HG03342 (cell line): ENCODE measurements around the gene ELFN1.
"Not testable (repeated sequence)": the region's sequence is repeated elsewhere in the genome, so short reads cannot be mapped to it uniquely, and the experiment has no call there.

Source experiments
- ATAC-seq: cut with Tn5 transposase; IDR thresholded peaks from one replicate; pipeline ENCODE4 v1.9.1; 2021; ENCODE audit warnings: mild to moderate bottlenecking, moderate library complexity; ENCODE audit not compliant: unreplicated experiment

ELFN1 gene

DNA sequence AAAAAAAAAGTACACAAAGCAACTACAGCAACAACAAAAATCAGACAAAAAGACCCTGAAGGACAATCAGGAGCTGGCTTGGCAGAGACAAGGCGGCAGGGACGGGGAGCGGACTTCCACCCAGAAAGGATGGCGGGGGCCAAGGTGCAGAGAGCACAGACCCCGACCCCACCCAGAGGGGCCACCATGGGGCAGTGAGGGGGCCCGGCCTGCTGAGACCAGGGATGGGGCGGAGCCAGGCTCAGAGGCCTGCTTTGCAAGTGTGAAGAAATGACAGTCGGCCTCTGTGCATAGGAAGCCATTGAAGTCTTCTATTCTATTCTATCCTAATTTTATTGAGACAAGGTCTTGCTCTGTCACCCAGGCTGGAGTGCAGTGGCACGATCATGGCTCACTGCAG lies 82.0 kb downstream of the ELFN1 start:
- no peak for ATAC-seq

DNA sequence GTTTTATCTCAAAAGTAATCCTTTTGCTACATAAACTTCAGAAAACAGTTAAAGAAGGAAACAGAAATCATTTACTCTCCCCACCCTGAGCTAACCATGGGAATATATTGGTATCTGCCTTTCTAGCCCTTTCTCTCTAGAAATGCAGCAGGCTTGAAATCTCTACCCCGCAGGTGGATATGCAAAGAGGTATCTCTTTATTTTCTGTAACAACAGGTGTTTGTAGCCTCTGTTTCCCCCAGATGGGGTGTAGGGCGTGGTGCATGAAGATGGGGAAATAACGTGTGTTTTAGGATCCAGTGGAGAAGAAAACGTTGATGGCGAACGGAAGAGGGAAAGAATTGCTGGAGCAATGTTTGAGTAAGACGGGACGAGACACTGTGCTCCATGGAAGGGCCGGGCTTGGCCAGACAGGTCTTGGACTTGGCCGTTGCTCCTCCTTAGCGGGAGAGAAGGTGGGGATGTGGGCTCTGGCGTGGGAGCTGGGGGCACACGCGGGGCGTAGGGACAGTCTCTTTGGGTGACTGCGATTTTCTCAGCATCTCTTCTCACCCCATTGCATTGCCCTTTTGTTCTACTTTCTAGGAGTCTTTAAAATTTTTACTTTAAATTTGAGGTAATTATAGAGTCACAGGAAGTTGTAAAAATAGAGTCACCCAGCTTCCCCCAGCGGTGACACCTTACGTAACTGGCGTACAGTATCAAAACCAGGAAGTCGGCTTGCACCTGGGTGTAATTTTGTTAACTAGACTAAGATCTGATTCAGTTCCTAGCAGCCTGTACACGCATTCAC lies 82.9 kb downstream of the ELFN1 start:
- no peak for ATAC-seq

DNA sequence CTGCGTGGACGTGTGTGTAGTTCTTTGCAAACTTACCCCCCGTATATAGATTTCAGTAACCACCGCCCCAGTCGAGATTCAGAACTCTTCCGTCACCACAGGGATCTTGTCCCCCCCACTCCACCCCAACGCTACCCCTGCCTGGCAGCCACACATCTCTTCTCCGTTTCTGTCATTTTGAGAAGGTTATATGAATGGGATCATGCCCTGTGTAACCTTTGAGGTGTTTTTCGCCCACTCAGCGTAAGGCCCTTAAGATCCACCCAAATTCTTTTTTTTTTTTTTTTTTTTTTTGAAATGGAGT lies 83.4 kb downstream of the ELFN1 start:
- no peak for ATAC-seq

DNA sequence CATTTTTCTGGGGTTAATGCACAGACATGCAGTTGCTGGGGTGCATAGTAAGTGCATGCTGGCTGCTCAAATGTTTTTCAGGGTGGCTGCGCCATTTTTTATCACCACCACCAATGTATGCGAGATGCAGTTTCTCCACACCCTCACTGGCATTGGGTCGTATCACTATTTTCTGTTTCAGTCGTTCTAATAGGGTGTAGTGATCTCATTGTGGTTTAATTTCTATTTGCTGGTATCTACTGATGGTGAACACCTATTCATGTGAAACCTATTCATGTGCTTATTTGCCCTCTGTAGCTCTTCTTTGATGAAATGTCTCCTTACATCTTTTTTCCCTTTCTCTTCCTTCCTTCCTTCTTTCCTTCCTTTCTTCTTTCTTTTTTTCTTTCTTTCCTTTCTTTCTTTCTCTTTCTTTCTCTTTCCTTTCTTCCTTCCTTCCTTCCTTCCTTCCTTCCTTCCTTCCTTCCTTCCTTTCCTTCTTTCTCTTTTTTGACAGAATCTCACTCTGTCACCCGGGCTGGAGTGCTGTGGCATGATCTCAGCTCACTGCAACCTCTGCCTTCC lies 84.3 kb downstream of the ELFN1 start:
- ATAC-seq: no peak

DNA sequence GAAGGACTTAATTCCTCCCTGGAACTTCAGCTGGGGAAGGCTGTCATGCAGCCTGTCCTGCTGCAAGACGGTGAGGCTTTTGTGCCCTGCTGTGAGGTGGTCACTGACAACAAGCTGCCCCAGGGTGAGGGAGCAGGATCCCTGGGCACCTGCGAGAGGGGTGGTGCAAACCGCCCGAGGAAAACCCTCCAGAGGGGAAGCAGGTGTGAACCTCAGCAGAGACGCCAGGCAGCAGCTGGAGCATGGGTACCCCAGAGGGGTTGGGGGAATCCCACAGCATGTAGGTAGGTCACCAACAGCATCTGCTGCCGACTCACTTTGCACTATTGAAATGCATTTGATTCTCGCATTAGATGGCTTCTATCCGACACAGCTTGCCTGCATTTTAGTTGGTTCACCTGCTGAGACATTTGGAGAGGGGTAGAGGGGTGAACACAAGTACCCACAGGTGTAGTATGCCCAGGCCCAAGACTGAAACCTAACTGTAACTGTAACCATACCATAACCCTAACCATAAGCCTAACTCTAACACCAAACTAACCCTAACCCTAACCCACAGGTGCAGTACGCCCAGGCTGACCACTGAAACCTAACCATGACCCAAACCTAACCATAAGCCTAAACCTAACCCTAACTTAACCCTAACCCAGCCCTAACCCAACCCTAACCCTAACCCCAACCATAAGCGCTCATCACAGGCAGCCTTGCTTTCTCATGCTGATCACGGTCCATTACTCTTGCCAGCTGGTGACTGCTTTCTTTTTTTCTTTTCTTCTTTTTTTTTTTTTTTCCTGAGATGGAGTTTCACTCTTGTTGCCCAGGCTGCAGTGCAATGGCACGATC lies 85.9 kb downstream of the ELFN1 start:
- no peak for ATAC-seq

DNA sequence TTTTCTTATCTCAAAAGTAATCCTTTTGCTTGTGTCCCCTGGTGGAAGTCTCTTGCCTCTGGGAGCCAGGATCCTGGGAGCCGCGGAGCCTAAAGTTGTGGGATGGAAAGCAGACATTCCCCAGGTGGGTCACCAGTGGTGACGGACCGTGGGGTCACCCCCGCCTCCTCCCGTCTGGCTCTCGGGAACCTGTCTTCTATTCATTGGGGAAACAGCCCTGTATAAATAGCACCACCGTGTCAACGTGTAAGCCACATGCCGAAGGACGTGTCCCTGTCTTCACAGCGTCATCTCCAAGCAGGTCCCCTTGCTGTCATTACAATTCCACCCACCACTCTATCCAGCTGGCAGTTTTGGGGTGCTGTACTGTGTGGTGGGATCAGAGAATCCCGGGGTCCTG lies 87.5 kb downstream of the ELFN1 start:
- no peak for ATAC-seq

DNA sequence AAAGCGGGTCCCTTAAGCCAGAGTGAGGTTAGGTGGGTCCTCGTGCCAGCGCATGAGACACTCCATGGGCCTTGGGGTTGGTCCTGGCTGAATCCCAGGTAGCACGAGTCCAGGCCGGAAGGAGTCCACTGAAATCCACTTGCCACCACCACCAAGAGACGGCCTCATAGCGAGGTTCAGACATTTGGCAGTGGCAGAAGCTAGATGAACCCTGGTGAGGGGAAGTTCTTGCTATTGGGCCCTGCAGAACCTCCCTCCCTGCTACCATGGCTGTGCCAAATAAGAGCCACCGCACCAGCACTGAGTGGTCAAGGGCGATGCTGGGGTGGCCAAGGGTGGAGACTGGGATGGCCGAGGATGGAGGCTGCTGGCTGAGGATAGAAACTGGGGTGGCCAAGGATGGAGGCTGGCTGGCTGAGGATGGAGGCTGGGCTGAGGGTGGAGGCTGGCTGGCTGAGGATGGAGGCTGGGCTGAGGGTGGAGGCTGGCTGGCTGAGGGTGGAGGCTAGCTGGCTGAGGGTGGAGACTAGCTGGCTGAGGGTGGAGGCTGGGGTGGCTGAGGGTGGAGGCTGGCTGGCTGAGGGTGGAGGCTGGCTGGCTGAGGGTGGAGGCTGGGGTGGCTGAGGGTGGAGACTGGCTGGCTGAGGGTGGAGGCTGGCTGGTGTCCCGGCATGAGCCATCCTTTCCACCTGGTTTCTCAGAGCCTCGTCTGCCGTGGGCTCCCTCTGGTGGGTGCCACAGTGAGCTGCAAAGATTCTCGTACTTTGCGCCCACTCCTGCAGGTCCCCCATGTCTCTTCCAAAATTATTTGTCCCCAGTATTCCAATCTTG lies 88.2 kb downstream of the ELFN1 start:
- ATAC-seq: no peak

DNA sequence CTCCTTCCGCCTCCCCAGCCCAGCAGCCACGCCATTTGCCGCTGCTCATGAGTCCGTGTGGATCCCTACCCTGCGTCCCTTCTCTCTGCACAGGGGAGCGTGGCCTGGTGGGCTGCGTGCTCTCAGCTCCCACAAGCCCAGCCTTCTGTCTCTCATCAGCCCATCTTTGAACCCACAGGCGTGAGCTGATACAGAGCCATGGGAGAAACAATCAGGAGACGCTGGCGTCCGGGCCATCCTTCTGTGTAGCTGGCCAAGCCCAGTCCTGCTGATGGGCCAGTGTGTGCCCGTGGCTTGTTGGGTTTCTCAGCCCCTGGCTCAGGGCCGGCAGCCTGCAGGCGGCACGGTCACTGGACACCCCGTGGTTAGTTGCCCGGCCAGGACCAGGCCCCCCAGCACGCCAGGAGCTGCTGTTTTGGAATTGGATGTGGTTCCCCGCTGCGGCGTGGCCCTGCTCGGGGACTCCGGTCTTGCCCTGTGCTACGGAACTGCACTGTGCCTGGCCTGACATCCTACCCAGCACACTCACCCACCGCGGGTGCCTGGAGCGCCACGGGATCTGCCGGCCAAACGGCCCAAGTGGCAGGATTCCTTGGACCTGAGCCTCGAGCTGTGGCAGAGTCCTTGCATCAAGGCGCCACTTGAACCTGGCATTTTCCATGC lies 88.9 kb downstream of the ELFN1 start:
- ATAC-seq: no peak

DNA sequence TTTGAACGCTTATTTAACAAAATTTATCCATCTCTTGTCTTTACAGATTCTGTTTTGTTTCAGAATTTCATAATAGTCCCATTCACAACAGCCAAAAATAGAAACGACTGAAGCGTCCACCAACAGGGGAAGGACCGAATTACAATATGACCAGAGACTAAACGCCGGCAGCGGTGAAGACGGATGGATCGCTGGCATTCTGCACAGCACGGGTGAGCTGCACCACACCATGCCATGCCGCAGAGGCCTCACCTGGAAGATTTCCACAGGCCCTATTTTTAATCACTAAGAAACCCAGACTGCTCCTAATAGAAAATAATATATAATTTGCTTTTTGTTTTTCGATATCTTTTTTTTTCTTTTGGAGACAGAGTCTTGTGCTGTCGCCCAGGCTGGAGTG lies 91.0 kb downstream of the ELFN1 start:
- ATAC-seq: no peak

DNA sequence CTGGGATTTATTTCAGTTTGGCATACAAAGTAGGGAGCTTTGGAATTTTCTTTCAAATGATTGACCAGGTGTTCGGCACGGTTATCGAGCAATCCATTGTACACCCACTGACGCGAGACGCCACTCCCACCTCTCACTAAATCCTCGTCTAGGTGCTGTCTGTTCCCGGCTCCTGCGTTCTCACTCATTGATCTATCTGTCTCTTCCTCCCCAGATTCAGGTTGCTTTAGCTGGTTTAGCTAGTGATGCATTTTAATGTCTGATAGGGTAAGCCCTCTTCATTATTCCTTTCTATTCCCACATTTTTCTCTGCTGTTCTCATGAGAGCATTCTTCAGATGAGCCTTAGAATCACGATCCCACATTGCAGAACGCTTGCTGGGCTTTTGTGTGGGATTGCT lies 91.7 kb downstream of the ELFN1 start:
- ATAC-seq: no peak

DNA sequence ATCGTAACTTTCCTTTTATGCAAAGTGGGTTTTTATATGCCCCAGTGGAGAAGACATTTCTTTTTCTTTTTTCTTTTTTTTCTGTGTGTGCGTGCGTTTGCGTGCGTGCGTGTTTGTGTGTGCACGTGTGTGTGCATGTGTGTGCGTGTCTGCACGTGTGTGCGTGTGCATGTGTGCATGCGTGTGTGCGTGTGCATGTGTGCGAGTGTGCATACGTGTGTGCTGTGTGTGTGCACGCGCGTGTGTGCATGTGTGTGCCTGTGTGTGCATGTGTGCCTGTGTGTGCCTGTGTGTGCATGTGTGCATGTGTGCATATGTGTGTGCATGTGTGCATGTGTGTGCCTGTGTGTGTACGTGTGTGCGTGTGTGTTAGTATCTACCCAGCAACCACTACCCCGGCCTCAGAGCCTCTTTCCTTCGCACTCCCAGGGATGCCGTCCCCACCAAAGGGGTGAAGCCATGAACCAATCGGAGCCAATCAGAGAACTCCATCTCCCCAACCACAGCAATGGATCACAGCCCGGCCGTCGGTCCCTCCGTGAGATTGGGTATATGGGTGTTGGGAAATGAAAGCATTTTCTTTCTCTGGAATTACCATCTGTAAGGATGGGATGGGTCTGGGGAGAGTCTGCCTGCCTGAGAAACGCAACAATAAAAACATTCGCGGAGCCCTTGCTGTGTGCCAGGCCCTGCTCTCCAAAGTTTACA lies 92.3 kb downstream of the ELFN1 start:
- no peak for ATAC-seq

DNA sequence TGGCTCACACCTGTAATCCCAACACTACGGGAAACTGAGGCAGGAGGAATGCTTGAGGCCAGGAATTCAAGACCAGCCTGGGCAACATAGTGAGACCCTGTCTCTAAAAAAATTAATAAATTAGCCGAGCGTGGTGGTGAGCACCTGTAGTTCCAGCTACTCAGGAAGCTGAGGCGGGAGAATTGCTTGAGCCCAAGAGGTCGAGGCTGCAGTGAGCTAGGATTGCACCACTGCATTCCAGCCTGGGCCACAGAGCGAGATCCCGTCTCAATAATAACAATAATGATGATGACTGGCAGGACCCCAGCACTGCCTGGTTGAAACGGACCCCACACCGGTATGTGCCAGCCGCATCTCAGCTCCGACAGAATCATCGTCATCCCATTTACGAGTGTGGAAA lies 93.0 kb downstream of the ELFN1 start:
- no peak for ATAC-seq

DNA sequence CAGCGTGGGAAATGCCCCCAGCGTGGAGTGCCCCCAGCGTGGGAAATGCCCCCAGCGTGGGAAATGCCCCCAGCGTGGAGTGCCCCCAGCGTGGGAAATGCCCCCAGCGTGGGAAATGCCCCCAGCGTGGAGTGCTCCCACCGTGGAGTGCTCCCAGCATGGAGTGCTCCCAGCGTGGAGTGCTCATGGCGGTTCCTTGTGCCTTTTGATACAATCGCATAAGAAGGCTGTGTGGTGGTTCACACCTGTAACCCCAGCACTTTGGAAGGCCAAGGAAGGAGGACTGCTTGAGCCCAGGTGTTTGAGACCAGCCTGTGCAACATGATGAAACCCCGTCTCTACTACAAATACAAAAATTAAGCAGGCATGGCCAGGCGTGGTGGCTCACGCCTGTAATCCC lies 93.8 kb downstream of the ELFN1 start:
- not testable (repeated sequence) for ATAC-seq

DNA sequence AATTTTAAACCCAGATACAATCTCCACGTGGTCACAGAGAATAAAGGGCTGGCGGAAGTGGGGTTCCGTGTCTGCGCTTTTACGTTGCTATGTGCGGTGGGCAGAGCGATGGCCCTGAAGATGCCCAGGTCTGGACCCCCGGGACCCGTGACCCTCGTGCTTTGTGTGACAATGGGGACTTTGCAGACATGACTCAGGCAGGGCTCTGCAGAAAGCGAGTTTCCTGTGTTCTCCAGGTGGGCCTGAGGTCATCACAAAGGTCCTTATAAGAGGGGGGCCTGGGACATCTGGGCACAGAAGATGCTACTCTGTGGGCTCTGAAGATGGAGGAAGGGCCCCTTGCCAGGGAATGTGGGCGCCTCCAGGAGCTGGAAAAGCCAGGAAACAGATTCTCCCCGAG lies 95.3 kb downstream of the ELFN1 start:
- no peak for ATAC-seq

DNA sequence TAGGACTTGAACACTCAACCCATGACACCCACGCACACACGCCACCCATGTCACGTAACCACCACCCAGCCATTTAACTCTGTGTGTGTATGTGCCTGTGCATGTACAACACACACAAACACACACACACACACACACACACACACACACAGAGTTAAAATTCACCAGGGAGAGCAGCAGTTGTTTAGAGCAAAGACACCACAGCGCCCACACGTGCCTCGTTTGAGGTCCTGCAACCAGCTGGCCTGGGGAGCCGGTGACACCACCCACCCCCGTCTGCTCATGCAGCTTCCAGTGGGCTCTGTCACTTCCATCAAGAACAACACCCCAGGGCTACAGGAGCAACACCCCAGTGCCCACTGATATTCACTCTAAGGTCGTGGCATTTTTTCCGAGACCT lies 97.4 kb downstream of the ELFN1 start:
- ATAC-seq: no peak

DNA sequence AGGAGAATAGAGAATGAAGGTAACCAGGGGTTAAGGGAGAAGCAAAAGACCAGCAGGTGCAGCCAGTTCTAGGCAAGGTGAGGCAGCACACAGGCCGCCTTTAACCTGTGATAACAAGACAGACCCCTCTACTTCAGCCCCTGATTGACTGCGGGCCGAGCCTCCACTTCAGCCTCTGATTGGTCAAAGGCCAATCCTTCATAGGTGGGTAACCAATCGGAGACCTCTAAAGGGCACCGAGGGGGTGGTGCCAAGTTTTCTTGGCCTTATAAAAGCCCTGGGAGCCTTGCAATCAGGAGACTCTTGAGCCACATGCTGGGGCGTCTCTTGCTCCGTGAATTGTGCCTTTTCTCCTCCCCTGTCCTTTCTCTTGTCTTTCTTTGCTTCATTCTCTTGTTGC lies 98.8 kb downstream of the ELFN1 start:
- no peak for ATAC-seq

DNA sequence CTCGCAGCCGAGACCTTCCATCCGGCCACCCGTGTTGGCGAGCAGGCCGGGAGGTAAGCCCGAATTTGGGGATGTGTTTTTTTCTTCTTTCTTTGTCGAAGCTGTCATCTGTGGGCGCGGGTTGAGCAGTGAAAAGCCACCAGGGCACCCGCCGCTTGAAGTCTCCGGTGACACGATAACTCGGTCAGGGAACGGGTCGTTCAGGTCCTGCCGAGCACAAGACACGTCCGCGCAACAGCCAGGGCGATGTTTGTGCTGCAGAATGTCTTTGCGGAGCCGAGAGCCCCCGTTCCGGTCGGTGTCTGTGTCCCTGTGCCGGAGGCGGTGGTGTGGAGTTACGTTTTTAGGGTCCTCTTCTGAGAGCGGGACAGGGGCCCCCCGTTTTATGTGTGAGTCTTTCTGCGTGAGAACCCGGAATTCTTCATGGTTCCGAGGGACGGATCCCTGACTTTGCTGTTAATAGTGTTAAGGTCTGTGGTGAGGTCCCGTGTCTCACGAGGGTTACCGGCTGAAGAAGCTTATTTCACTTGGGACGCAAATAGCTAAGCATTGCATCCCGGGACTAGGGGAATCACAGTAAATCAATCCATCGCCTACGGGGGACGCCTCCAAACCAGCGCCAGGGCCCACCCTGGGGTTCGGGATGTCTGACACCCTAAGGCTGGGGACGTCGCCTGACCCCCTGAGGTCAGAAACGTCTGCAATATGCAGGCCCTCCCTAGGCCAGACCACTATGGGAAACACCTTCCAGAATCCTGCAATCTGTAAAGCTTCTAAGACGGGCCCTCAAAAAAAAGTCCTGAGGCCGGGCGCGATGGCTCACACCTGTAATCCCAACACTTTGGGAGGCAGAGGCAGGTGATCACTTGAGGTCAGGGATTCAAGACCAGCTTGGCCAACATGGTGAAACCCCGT lies 99.5 kb downstream of the ELFN1 start:
- ATAC-seq: no peak

DNA sequence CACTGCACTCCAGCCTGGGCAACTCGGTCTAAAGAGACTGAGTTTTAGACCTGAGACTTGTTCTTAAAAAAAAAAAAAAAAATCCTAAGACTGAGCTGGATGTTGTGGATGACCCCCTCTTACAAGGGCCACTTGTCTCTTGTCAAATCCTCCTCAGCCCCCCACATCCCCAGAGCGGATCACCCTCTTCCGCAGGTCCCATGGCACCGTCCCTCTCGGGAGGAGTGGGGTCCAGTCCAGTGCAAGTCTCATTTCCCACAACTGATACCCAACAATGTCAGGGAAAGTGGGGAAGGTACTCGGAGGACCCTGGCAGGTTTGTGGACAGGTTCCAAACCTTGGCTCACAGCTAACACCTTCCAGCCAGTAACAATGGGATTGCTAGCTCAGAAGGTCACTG lies 100.3 kb downstream of the ELFN1 start:
- no peak for ATAC-seq

DNA sequence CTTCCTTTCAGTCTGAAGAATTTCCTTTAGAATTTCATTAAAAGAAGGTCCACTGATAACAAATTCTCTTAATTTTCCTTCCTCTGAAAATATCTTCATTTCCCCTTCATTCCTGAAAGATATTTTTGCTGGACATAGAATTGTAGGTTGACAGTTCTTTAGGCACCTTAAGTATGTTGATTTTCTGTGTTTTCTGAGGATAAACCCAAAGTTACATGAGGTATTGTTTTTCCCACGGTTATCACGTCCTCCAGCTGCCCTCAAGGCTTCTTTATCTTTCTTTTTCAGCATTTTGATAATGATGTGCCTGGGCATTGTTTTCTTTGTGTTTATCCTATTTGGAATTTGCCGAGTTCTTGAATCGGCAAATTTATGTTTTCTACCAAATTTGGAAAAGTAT lies 105.3 kb downstream of the ELFN1 start:
- no peak for ATAC-seq
